HEK293T (cell line): Measurements from ENCODE around the gene ZWINT.

Experiments
- BHLHE40 ChIP-seq: fragments of 450-650 bp; IDR thresholded peaks from 2 replicates; pipeline ENCODE4 v1.6.1; 2016; ENCODE audit warnings: mild to moderate bottlenecking, moderate library complexity, borderline replicate concordance
- SP1 ChIP-seq: fragments of 450-650 bp; IDR thresholded peaks from 2 replicates; pipeline ENCODE4 v1.6.1; 2017

GRCh38 chr10:56370217-56371113, 9.4 kb upstream of the ZWINT start:
- TF ChIP-seq BHLHE40 (no peak), SP1 (no peak)
